Measurements from ENCODE around the gene GRIA3.

GRIA3 gene

DNA sequence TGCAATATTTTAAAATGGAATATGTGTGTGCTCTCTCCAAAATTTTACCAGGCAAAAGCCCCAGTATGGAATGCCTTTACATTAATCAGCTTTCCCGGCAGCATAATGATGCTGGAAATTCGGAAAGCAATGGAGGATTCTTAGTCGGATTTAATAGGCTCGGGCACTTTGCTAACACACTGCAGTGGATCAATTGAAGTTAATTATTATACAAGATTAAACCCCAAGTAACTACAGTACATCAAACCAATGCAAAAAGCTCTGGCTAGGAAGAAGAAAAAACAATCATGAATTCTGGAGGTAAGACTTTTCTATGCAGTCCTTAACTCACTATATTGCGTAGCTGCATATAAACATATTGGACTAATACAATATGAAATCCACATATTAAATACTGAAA lies 43.6 kb upstream of the GRIA3 start:
- Histone ChIP-seq H3K36me3 (ENCODE audit: control insufficient read depth in 2 of 2, insufficient read depth in 1 of 2, low read length in 2 of 2) (no peaks in the 10 kb centered on the region), H3K4me1 (ENCODE audit: control insufficient read depth, insufficient read depth, low read length) (no peaks in the 10 kb centered on the region), H3K9me3 (ENCODE audit: control insufficient read depth, insufficient read depth, low read depth, low read length) (no peaks in the 10 kb centered on the region), H3K27ac (ENCODE audit: extremely low read depth, low read depth, low read length) (no peak overlapping the region), H3K4me3 (ENCODE audit: low read depth, low read length) (no peak overlapping the region)
- TF ChIP-seq ZNF529 (tag by site-specific recombination; IDR thresholded peaks at IDR 0.05; ENCODE audit: insufficient replicate concordance) (no peak), ZNF521 (tag by site-specific recombination; IDR thresholded peaks at IDR 0.05) (no peak), KLF16 (tag by site-specific recombination; IDR thresholded peaks at IDR 0.05) (no peak)
- ChIA-PET POLR2A (no interaction called here), CTCF (no interaction called here)

DNA sequence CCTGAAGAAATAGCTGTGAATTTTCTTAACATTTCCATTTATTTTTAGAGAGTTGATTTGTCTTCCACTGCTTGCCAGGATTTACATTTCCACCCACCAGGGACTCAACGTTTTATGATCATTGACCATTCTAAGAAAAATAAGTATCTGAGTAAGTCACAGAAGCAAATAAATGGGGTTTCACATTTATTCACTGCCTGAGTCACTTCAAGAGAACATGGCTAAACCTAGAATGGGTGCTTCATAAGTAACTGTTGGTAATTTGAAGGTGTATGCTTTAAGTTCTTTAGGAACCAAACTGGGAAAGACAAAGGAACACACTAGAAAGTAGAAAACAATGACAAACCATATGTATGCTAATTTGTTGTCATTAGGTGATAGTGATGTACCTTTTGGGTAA lies 43.2 kb upstream of the GRIA3 start:
- H3K27ac ChIP-seq (ENCODE audit: extremely low read depth, low read depth, low read length) = no peak overlapping the region
- TF ChIP-seq ZNF76 (tag by site-specific recombination; IDR thresholded peaks at IDR 0.05; ENCODE audit: borderline replicate concordance, low read depth) (no peak), ZSCAN16 (tag by site-specific recombination; IDR thresholded peaks at IDR 0.05) (no peak), KLF8 (tag by site-specific recombination; IDR thresholded peaks at IDR 0.05) (no peak), OSR2 (tag by site-specific recombination; IDR thresholded peaks at IDR 0.05) (no peak), ZNF600 (tag by site-specific recombination; IDR thresholded peaks at IDR 0.05) (no peak), ZNF544 (tag by site-specific recombination; IDR thresholded peaks at IDR 0.05) (no peak), KLF1 (tag by site-specific recombination; IDR thresholded peaks at IDR 0.05) (no peak), ZNF473 (tag by site-specific recombination; IDR thresholded peaks at IDR 0.05) (no peak), ZNF426 (tag by site-specific recombination; IDR thresholded peaks at IDR 0.05) (no peak), ZNF785 (tag by site-specific recombination; IDR thresholded peaks at IDR 0.05) (no peak), SETDB1 (IDR thresholded peaks at IDR 0.05; ENCODE audit: insufficient read length, low read length) (no peak), ZBTB1 (tag by site-specific recombination; IDR thresholded peaks at IDR 0.05) (no peak), ZNF701 (tag by site-specific recombination; IDR thresholded peaks at IDR 0.05) (no peak), ZNF768 (tag by site-specific recombination; IDR thresholded peaks at IDR 0.05) (no peak), ZNF223 (tag by site-specific recombination; IDR thresholded peaks at IDR 0.05) (no peak), ZNF391 (tag by site-specific recombination; IDR thresholded peaks at IDR 0.05; ENCODE audit: borderline replicate concordance, low read depth) (no peak)
- TF ChIP-seq, protein P1, sequence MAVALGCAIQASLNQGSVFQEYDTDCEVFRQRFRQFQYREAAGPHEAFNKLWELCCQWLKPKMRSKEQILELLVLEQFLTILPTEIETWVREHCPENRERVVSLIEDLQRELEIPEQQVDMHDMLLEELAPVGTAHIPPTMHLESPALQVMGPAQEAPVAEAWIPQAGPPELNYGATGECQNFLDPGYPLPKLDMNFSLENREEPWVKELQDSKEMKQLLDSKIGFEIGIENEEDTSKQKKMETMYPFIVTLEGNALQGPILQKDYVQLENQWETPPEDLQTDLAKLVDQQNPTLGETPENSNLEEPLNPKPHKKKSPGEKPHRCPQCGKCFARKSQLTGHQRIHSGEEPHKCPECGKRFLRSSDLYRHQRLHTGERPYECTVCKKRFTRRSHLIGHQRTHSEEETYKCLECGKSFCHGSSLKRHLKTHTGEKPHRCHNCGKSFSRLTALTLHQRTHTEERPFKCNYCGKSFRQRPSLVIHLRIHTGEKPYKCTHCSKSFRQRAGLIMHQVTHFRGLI (tag by site-specific recombination; IDR thresholded peaks at IDR 0.05) = no peak
- TF ChIP-seq, protein P2, sequence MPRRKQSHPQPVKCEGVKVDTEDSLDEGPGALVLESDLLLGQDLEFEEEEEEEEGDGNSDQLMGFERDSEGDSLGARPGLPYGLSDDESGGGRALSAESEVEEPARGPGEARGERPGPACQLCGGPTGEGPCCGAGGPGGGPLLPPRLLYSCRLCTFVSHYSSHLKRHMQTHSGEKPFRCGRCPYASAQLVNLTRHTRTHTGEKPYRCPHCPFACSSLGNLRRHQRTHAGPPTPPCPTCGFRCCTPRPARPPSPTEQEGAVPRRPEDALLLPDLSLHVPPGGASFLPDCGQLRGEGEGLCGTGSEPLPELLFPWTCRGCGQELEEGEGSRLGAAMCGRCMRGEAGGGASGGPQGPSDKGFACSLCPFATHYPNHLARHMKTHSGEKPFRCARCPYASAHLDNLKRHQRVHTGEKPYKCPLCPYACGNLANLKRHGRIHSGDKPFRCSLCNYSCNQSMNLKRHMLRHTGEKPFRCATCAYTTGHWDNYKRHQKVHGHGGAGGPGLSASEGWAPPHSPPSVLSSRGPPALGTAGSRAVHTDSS (tag by site-specific recombination; IDR thresholded peaks at IDR 0.05) = no peak
- TF ChIP-seq, protein P3, sequence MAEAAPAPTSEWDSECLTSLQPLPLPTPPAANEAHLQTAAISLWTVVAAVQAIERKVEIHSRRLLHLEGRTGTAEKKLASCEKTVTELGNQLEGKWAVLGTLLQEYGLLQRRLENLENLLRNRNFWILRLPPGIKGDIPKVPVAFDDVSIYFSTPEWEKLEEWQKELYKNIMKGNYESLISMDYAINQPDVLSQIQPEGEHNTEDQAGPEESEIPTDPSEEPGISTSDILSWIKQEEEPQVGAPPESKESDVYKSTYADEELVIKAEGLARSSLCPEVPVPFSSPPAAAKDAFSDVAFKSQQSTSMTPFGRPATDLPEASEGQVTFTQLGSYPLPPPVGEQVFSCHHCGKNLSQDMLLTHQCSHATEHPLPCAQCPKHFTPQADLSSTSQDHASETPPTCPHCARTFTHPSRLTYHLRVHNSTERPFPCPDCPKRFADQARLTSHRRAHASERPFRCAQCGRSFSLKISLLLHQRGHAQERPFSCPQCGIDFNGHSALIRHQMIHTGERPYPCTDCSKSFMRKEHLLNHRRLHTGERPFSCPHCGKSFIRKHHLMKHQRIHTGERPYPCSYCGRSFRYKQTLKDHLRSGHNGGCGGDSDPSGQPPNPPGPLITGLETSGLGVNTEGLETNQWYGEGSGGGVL (tag by site-specific recombination; IDR thresholded peaks at IDR 0.05) = no peak
- TF ChIP-seq, protein P4, sequence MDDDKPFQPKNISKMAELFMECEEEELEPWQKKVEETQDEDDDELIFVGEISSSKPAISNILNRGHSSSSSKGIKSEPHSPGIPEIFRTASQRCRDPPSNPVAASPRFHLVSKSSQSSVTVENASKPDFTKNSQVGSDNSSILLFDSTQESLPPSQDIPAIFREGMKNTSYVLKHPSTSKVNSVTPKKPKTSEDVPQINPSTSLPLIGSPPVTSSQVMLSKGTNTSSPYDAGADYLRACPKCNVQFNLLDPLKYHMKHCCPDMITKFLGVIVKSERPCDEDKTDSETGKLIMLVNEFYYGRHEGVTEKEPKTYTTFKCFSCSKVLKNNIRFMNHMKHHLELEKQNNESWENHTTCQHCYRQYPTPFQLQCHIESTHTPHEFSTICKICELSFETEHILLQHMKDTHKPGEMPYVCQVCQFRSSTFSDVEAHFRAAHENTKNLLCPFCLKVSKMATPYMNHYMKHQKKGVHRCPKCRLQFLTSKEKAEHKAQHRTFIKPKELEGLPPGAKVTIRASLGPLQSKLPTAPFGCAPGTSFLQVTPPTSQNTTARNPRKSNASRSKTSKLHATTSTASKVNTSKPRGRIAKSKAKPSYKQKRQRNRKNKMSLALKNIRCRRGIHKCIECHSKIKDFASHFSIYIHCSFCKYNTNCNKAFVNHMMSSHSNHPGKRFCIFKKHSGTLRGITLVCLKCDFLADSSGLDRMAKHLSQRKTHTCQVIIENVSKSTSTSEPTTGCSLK (tag by site-specific recombination; IDR thresholded peaks at IDR 0.05) = no peak
- POLR2A ChIA-PET = no interaction called here
- no peaks in the 10 kb centered on the region for H3K9me3 ChIP-seq (ENCODE audit: control insufficient read depth, insufficient read depth, low read depth, low read length)
- no peaks in the 10 kb centered on the region for H3K4me1 ChIP-seq (ENCODE audit: control insufficient read depth, insufficient read depth, low read length)
- CTCF ChIA-PET = no interaction called here
- no peaks in the 10 kb centered on the region for H3K36me3 ChIP-seq (ENCODE audit: control insufficient read depth in 2 of 2, insufficient read depth in 1 of 2, low read length in 2 of 2)
- H3K4me3 ChIP-seq (ENCODE audit: low read depth, low read length) = no peak overlapping the region
